Activated CD8-positive, alpha-beta memory T cell treated with anti-CD3 and anti-CD28 coated beads for 48 hours (primary cell): ENCODE measurements around the gene COL23A1.

Experiments used
- DNase-seq, 3 experiments: peaks; one replicate each; pipeline ENCODE4 v3.0.0-alpha.2; 2020; ENCODE audit warnings: low read depth in 2 of 3, low spot score in 2 of 3

Gene COL23A1

GRCh38 chr5:178426326-178427130 lies 163.7 kb downstream of the COL23A1 start:
- no peak for DNase-seq

- no peak for DNase-seq
These were observed 164.5 kb downstream of the COL23A1 start for GRCh38 chr5:178425621-178426068.

GRCh38 chr5:178424810-178425177 lies 165.4 kb downstream of the COL23A1 start:
- DNase-seq: no peak

GRCh38 chr5:178423901-178424809 lies 166.0 kb downstream of the COL23A1 start:
- no peak for DNase-seq

GRCh38 chr5:178423431-178423830 lies 166.8 kb downstream of the COL23A1 start:
- DNase-seq: no peak

GRCh38 chr5:178422400-178422775 lies 167.8 kb downstream of the COL23A1 start:
- DNase-seq: no peak

GRCh38 chr5:178421699-178422399 lies 168.3 kb downstream of the COL23A1 start:
- no peak for DNase-seq

- DNase-seq: no peak
These were observed 169.1 kb downstream of the COL23A1 start for GRCh38 chr5:178421128-178421527.

GRCh38 chr5:178420354-178420781 lies 169.8 kb downstream of the COL23A1 start:
- no peak for DNase-seq

- no peak for DNase-seq
These were observed 170.5 kb downstream of the COL23A1 start for GRCh38 chr5:178419651-178420050.

- no peak for DNase-seq
These were observed 171.0 kb downstream of the COL23A1 start for GRCh38 chr5:178419196-178419595.

GRCh38 chr5:178418471-178419010 lies 171.7 kb downstream of the COL23A1 start:
- no peak for DNase-seq

- no peak for DNase-seq
These were observed 172.2 kb downstream of the COL23A1 start for GRCh38 chr5:178418031-178418430.

- DNase-seq: no peak
These were observed 172.8 kb downstream of the COL23A1 start for GRCh38 chr5:178417391-178417811.

GRCh38 chr5:178416919-178417318 lies 173.3 kb downstream of the COL23A1 start:
- no peak for DNase-seq

GRCh38 chr5:178416206-178416882 lies 173.8 kb downstream of the COL23A1 start:
- no peak for DNase-seq

GRCh38 chr5:178415353-178415752 lies 174.8 kb downstream of the COL23A1 start:
- no peak for DNase-seq

- no peak for DNase-seq
These were observed 176.2 kb downstream of the COL23A1 start for GRCh38 chr5:178413988-178414387.

- no peak for DNase-seq
These were observed 179.1 kb downstream of the COL23A1 start for GRCh38 chr5:178411083-178411482.

GRCh38 chr5:178407646-178408045 lies 182.5 kb downstream of the COL23A1 start:
- DNase-seq: no peak

- DNase-seq: no peak
These were observed 185.2 kb downstream of the COL23A1 start for GRCh38 chr5:178404987-178405386.
